ENCODE data around the gene GABPA.

DNA sequence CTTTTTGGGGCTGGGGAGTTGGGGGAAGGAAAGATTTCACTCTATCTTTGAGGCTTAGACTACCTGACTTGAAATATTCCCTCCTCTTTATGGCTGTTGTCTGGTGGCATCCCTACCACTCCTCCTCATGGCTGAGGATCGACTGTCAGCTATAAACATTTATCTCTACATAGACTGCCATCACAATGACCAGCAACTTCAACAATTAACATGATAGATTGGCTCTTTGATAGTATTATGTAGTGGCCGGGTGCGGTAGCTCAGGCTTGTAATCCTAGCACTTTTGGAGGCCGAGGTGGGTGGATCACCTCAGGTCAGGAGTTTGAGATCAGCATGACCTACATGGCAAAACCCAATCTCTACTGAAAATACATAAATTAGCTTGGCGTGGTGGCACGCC lies 72.4 kb downstream of the GABPA start:
- TF ChIP-seq CTCF (IDR thresholded peaks at IDR 0.05) (no peak), POLR2A (IDR thresholded peaks at IDR 0.05) (no peak), EP300 (IDR thresholded peaks at IDR 0.05) (no peak)
